ENCODE measurements around the gene STEAP1. TPM values are rescaled to one million over a fixed set of nuclear protein-coding genes. Genes with fewer than 3 reads are reported as not detected.
"Not testable (repeated sequence)": the region's sequence is repeated elsewhere in the genome, so short reads cannot be mapped to it uniquely, and the experiment has no call there.

STEAP1 gene
- total RNA-seq, 2 experiments from 2014 or later = 0.41 to 0.50 TPM

- H3K9me3 Mint-ChIP-seq; POLR2A ChIA-PET; CTCF ChIA-PET; H3K27ac Mint-ChIP-seq; H3K4me1 Mint-ChIP-seq (ENCODE audit: low read depth); DNase-seq; H3K4me3 Mint-ChIP-seq; H3K36me3 Mint-ChIP-seq; intact Hi-C loops (cut with micrococcal nuclease): not testable (repeated sequence)
- peaks cover 27% of the 10 kb centered on the region for H3K27me3 Mint-ChIP-seq
Measured at GRCh38 chr7:90157331-90157730, 3.1 kb downstream of the STEAP1 start.

- H3K36me3 Mint-ChIP-seq; intact Hi-C loops (cut with micrococcal nuclease): not testable (repeated sequence)
Measured at GRCh38 chr7:90157761-90158350, 3.6 kb downstream of the STEAP1 start.

GRCh38 chr7:90163534-90163933 is 9.3 kb downstream of the STEAP1 start:
- no peak for DNase-seq
- H3K4me3 Mint-ChIP-seq = no peak overlapping the region
- H3K36me3 Mint-ChIP-seq = no peaks in the 10 kb centered on the region
- ChIA-PET CTCF (interaction anchor here (0.7 to 1.2 kb wide), 2 partner anchors 10 to 1372 kb away, joined by 3 to 4 read pairs; partner anchors contain the start of gene STEAP1), POLR2A (no interaction called here)
- peaks cover 16% of the 10 kb centered on the region for H3K27me3 Mint-ChIP-seq
- H3K4me1 Mint-ChIP-seq (ENCODE audit: low read depth) = no peaks in the 10 kb centered on the region
- no peak overlapping the region for H3K27ac Mint-ChIP-seq
- intact Hi-C loops (cut with micrococcal nuclease) = no loop called here
- no peaks in the 10 kb centered on the region for H3K9me3 Mint-ChIP-seq

More at GRCh38 chr7:90157761-90158350, 3.6 kb downstream of the STEAP1 start:
- H3K27ac Mint-ChIP-seq; H3K4me3 Mint-ChIP-seq; POLR2A ChIA-PET; H3K4me1 Mint-ChIP-seq (ENCODE audit: low read depth); DNase-seq; H3K9me3 Mint-ChIP-seq: not testable (repeated sequence)
- peaks cover 26% of the 10 kb centered on the region for H3K27me3 Mint-ChIP-seq
- CTCF ChIA-PET = interaction anchor here (0.7 to 1.1 kb wide), 3 partner anchors 9 to 270 kb away, joined by 3 read pairs; no protein-coding TSS in a partner anchor

GRCh38 chr7:90165724-90166123 is 11.5 kb downstream of the STEAP1 start:
- H3K36me3 Mint-ChIP-seq = no peaks in the 10 kb centered on the region
- no peaks in the 10 kb centered on the region for H3K9me3 Mint-ChIP-seq
- H3K4me3 Mint-ChIP-seq = no peak overlapping the region
- intact Hi-C loops (cut with micrococcal nuclease) = no loop called here
- peaks cover 16% of the 10 kb centered on the region for H3K27me3 Mint-ChIP-seq
- ChIA-PET POLR2A (no interaction called here), CTCF (interaction anchor here (0.8 to 2.2 kb wide), 2 partner anchors 45 to 262 kb away, joined by 3 to 10 read pairs; partner anchors contain the start of gene STEAP2)
- no peak overlapping the region for H3K27ac Mint-ChIP-seq
- H3K4me1 Mint-ChIP-seq (ENCODE audit: low read depth) = no peaks in the 10 kb centered on the region
- DNase-seq = no peak

GRCh38 chr7:90166153-90166552 is 11.9 kb downstream of the STEAP1 start:
- H3K27ac Mint-ChIP-seq = no peak overlapping the region
- H3K9me3 Mint-ChIP-seq = no peaks in the 10 kb centered on the region
- ChIA-PET POLR2A (no interaction called here), CTCF (interaction anchor here (0.9 to 2.2 kb wide), 2 partner anchors 8 to 262 kb away, joined by 3 to 10 read pairs; no protein-coding TSS in a partner anchor)
- intact Hi-C loops (cut with micrococcal nuclease) = no loop called here
- no peaks in the 10 kb centered on the region for H3K36me3 Mint-ChIP-seq
- H3K4me1 Mint-ChIP-seq (ENCODE audit: low read depth) = no peaks in the 10 kb centered on the region
- DNase-seq = no peak
- H3K27me3 Mint-ChIP-seq = peaks cover 20% of the 10 kb centered on the region
- H3K4me3 Mint-ChIP-seq = no peak overlapping the region

GRCh38 chr7:90167361-90167760 is 13.1 kb downstream of the STEAP1 start:
- POLR2A ChIA-PET = no interaction called here
- intact Hi-C loops (cut with micrococcal nuclease) = no loop called here
- Mint-ChIP-seq H3K9me3 (no peaks in the 10 kb centered on the region), H3K4me3 (no peak overlapping the region), H3K27ac (no peak overlapping the region), H3K4me1 (ENCODE audit: low read depth) (no peaks in the 10 kb centered on the region), H3K36me3 (no peaks in the 10 kb centered on the region), H3K27me3 (peaks cover 28% of the 10 kb centered on the region)
- CTCF ChIA-PET = interaction anchor here (1.5 kb wide), 1 partner anchor 13 kb away, joined by 3 read pairs; the partner anchor contains the start of gene STEAP1
- DNase-seq = no peak

- no peak for DNase-seq
- intact Hi-C loops (cut with micrococcal nuclease) = loop anchor here (10.0 kb wide), 1 partner anchor 1165 kb away; no protein-coding TSS in a partner anchor
- ChIA-PET CTCF (interaction anchor here (0.7 to 1.0 kb wide), 2 partner anchors 8 to 1964 kb away, joined by 3 to 4 read pairs; no protein-coding TSS in a partner anchor), POLR2A (no interaction called here)
- H3K4me3 Mint-ChIP-seq = no peak overlapping the region
- no peaks in the 10 kb centered on the region for H3K36me3 Mint-ChIP-seq
- H3K4me1 Mint-ChIP-seq (ENCODE audit: low read depth) = peaks cover 2% of the 10 kb centered on the region
- H3K27ac Mint-ChIP-seq = no peak overlapping the region
- H3K9me3 Mint-ChIP-seq = no peaks in the 10 kb centered on the region
- H3K27me3 Mint-ChIP-seq = peaks cover 13% of the 10 kb centered on the region
Measured at GRCh38 chr7:90169891-90170290, 15.6 kb downstream of the STEAP1 start.

GRCh38 chr7:90172121-90172520 is 17.9 kb downstream of the STEAP1 start:
- H3K27me3 Mint-ChIP-seq = peaks cover 13% of the 10 kb centered on the region
- POLR2A ChIA-PET = no interaction called here
- H3K4me1 Mint-ChIP-seq (ENCODE audit: low read depth) = peaks cover 2% of the 10 kb centered on the region
- H3K4me3 Mint-ChIP-seq = no peak overlapping the region
- peaks cover 3% of the 10 kb centered on the region for H3K9me3 Mint-ChIP-seq
- H3K36me3 Mint-ChIP-seq = no peaks in the 10 kb centered on the region
- intact Hi-C loops (cut with micrococcal nuclease) = loop anchor here (10.0 kb wide), 1 partner anchor 1167 kb away; no protein-coding TSS in a partner anchor
- H3K27ac Mint-ChIP-seq = no peak overlapping the region
- CTCF ChIA-PET = no interaction called here
- no peak for DNase-seq

GRCh38 chr7:90172624-90173023 is 18.4 kb downstream of the STEAP1 start:
- H3K4me3 Mint-ChIP-seq = no peak overlapping the region
- peaks cover 13% of the 10 kb centered on the region for H3K27me3 Mint-ChIP-seq
- intact Hi-C loops (cut with micrococcal nuclease) = loop anchor here (10.0 kb wide), 1 partner anchor 1168 kb away; no protein-coding TSS in a partner anchor
- H3K4me1 Mint-ChIP-seq (ENCODE audit: low read depth) = peaks cover 2% of the 10 kb centered on the region
- no peak for DNase-seq
- H3K9me3 Mint-ChIP-seq = peaks cover 3% of the 10 kb centered on the region
- ChIA-PET CTCF (no interaction called here), POLR2A (no interaction called here)
- H3K36me3 Mint-ChIP-seq = no peaks in the 10 kb centered on the region
- H3K27ac Mint-ChIP-seq = no peak overlapping the region

- ChIA-PET POLR2A (no interaction called here), CTCF (no interaction called here)
- H3K27me3 Mint-ChIP-seq = peaks cover 13% of the 10 kb centered on the region
- peaks cover 3% of the 10 kb centered on the region for H3K9me3 Mint-ChIP-seq
- H3K36me3 Mint-ChIP-seq = no peaks in the 10 kb centered on the region
- no peak for DNase-seq
- intact Hi-C loops (cut with micrococcal nuclease) = loop anchor here (10.0 kb wide), 1 partner anchor 1168 kb away; no protein-coding TSS in a partner anchor
- no peak overlapping the region for H3K27ac Mint-ChIP-seq
- H3K4me3 Mint-ChIP-seq = no peak overlapping the region
- peaks cover 2% of the 10 kb centered on the region for H3K4me1 Mint-ChIP-seq (ENCODE audit: low read depth)
Measured at GRCh38 chr7:90173127-90173844, 19.0 kb downstream of the STEAP1 start.

- POLR2A ChIA-PET = no interaction called here
- no peak overlapping the region for H3K27ac Mint-ChIP-seq
- peaks cover 3% of the 10 kb centered on the region for H3K9me3 Mint-ChIP-seq
- DNase-seq = no peak
- H3K27me3 Mint-ChIP-seq = peaks cover 11% of the 10 kb centered on the region
- intact Hi-C loops (cut with micrococcal nuclease) = loop anchor here (5.0 to 10.0 kb wide), 2 partner anchors 67 to 1171 kb away; no protein-coding TSS in a partner anchor
- no peaks in the 10 kb centered on the region for H3K36me3 Mint-ChIP-seq
- peaks cover 18% of the 10 kb centered on the region for H3K4me1 Mint-ChIP-seq (ENCODE audit: low read depth)
- H3K4me3 Mint-ChIP-seq = no peak overlapping the region
- CTCF ChIA-PET = no interaction called here
Measured at GRCh38 chr7:90175667-90176066, 21.4 kb downstream of the STEAP1 start.

- Mint-ChIP-seq H3K9me3 (peaks cover 3% of the 10 kb centered on the region), H3K4me1 (ENCODE audit: low read depth) (peaks cover 19% of the 10 kb centered on the region), H3K27ac (no peak overlapping the region), H3K27me3 (peaks cover 8% of the 10 kb centered on the region), H3K4me3 (no peak overlapping the region), H3K36me3 (no peaks in the 10 kb centered on the region)
- intact Hi-C loops (cut with micrococcal nuclease) = loop anchor here (5.0 to 10.0 kb wide), 2 partner anchors 66 to 1171 kb away; no protein-coding TSS in a partner anchor
- DNase-seq = no peak
- POLR2A ChIA-PET = no interaction called here
- CTCF ChIA-PET = no interaction called here
Measured at GRCh38 chr7:90176195-90176594, 21.9 kb downstream of the STEAP1 start.
